H9 (cell line): ENCODE data around the gene GALNT13. TPM values are rescaled to one million over a fixed set of nuclear protein-coding genes. Genes with fewer than 3 reads are reported as not detected.

Experiments used
- DNase-seq: peaks from one replicate; pipeline ENCODE4 v3.0.0-alpha.2; 2017
- H2AFZ ChIP-seq: one replicate; pipeline ENCODE4 v1.6.1; 2013; ENCODE audit warnings: mild to moderate bottlenecking, low read length, control low read depth, moderate library complexity
- H2AK5ac ChIP-seq: 2 replicates; pipeline ENCODE4 v1.6.1; 2013; ENCODE audit warnings: low read length, control low read depth, mixed read lengths; ENCODE audit not compliant: insufficient read length
- H2BK120ac ChIP-seq: one replicate; pipeline ENCODE4 v1.6.1; 2013; ENCODE audit warnings: low read depth, mild to moderate bottlenecking, low read length, control low read depth, inconsistent platforms; ENCODE audit not compliant: poor library complexity, severe bottlenecking
- H2BK12ac ChIP-seq: 2 replicates; pipeline ENCODE4 v1.6.1; 2013; ENCODE audit warnings: low read length, control low read depth, mixed read lengths, low read depth; ENCODE audit not compliant: insufficient read length
- H2BK15ac ChIP-seq: 2 replicates; pipeline ENCODE4 v1.6.1; 2013; ENCODE audit warnings: low read depth, low read length, control low read depth
- H2BK20ac ChIP-seq: one replicate; pipeline ENCODE4 v1.6.1; 2013; ENCODE audit warnings: low read depth, mild to moderate bottlenecking, low read length, control low read depth, inconsistent platforms; ENCODE audit not compliant: poor library complexity, severe bottlenecking
- H2BK5ac ChIP-seq: 2 replicates; pipeline ENCODE4 v1.6.1; 2013; ENCODE audit warnings: low read length, control low read depth, mixed read lengths; ENCODE audit not compliant: insufficient read length
- H3K14ac ChIP-seq: 2 replicates; pipeline ENCODE4 v1.6.1; 2013; ENCODE audit warnings: low read length, control low read depth; ENCODE audit not compliant: insufficient read depth
- H3K18ac ChIP-seq: 2 replicates; pipeline ENCODE4 v1.6.1; 2013; ENCODE audit warnings: low read depth, mild to moderate bottlenecking, mixed read lengths, low read length, control low read depth; ENCODE audit not compliant: insufficient read length
- H3K23ac ChIP-seq: 2 replicates; pipeline ENCODE4 v1.6.1; 2013; ENCODE audit warnings: low read length, control low read depth, mixed read lengths, low read depth; ENCODE audit not compliant: insufficient read length
- H3K23me2 ChIP-seq: 2 replicates; pipeline ENCODE4 v1.6.1; 2013; ENCODE audit warnings: low read depth, mild to moderate bottlenecking, mixed read lengths, low read length, control low read depth; ENCODE audit not compliant: insufficient read length, poor library complexity, severe bottlenecking
- H3K27ac ChIP-seq: 2 replicates; pipeline ENCODE4 v1.5.1; 2013; ENCODE audit warnings: low read length, control low read depth, mixed read lengths, low read depth; ENCODE audit not compliant: insufficient read length
- H3K27me3 ChIP-seq: 2 replicates; pipeline ENCODE4 v1.6.1; 2013; ENCODE audit warnings: low read length, control low read depth, inconsistent platforms; ENCODE audit not compliant: insufficient read depth
- H3K4ac ChIP-seq: 2 replicates; pipeline ENCODE4 v1.6.1; 2013; ENCODE audit warnings: low read depth, mild to moderate bottlenecking, control low read depth, inconsistent platforms, low read length, moderate library complexity
- H3K4me1 ChIP-seq: 2 replicates; pipeline ENCODE4 v1.6.1; 2013; ENCODE audit warnings: low read length, control low read depth, inconsistent platforms; ENCODE audit not compliant: insufficient read depth
- H3K4me2 ChIP-seq: 2 replicates; pipeline ENCODE4 v1.6.1; 2013; ENCODE audit warnings: low read length, control low read depth, mixed read lengths; ENCODE audit not compliant: insufficient read length, insufficient read depth
- H3K56ac ChIP-seq: 2 replicates; pipeline ENCODE4 v1.6.1; 2013; ENCODE audit warnings: low read depth, mild to moderate bottlenecking, mixed read lengths, low read length, control low read depth; ENCODE audit not compliant: insufficient read length
- H3K79me1 ChIP-seq: 2 replicates; pipeline ENCODE4 v1.6.1; 2013; ENCODE audit warnings: low read depth, mild to moderate bottlenecking, moderate library complexity, low read length, control low read depth, inconsistent platforms; ENCODE audit not compliant: insufficient read depth, poor library complexity, severe bottlenecking
- H3K79me2 ChIP-seq: 2 replicates; pipeline ENCODE4 v1.6.1; 2013; ENCODE audit warnings: low read length, control low read depth, inconsistent platforms; ENCODE audit not compliant: insufficient read depth
- H3K9ac ChIP-seq: 2 replicates; pipeline ENCODE4 v1.6.1; 2013; ENCODE audit warnings: low read length, control low read depth, mixed read lengths; ENCODE audit not compliant: insufficient read length; ENCODE audit errors: extremely low read depth
- H3K9me3 ChIP-seq: one replicate; pipeline ENCODE4 v1.6.1; 2013; ENCODE audit warnings: low read depth, low read length, inconsistent platforms; ENCODE audit not compliant: control insufficient read depth
- H3T11ph ChIP-seq: one replicate; pipeline ENCODE4 v1.6.1; 2013; ENCODE audit warnings: mild to moderate bottlenecking, low read length, control low read depth, inconsistent platforms
- H4K20me1 ChIP-seq: one replicate; pipeline ENCODE4 v1.6.1; 2013; ENCODE audit not compliant: control insufficient read depth, insufficient read length, insufficient read depth
- H4K5ac ChIP-seq: 2 replicates; pipeline ENCODE4 v1.6.1; 2013; ENCODE audit warnings: low read depth, mild to moderate bottlenecking, mixed read lengths, low read length, control low read depth; ENCODE audit not compliant: insufficient read length
- H4K8ac ChIP-seq: replicated peaks from 2 replicates; pipeline ENCODE4 v1.6.1; 2013; ENCODE audit warnings: low read length, control low read depth, mixed read lengths, low read depth; ENCODE audit not compliant: insufficient read length
- H4K91ac ChIP-seq: 2 replicates; pipeline ENCODE4 v1.6.1; 2013; ENCODE audit warnings: low read depth, mild to moderate bottlenecking, moderate library complexity, mixed read lengths, low read length, control low read depth; ENCODE audit not compliant: insufficient read length
- H3K27ac Mint-ChIP-seq, 3 experiments: 2 replicates in 2 of 3; 3 replicates in 1 of 3; pipeline ENCODE4 v1.8.0; 2020 to 2021; ENCODE audit warnings: mixed read lengths in 3 of 3, mild to moderate bottlenecking in 1 of 3, moderate library complexity in 1 of 3
- H3K27me3 Mint-ChIP-seq: 2 replicates; pipeline ENCODE4 v1.8.0; 2021; ENCODE audit warnings: low read depth, mild to moderate bottlenecking, moderate library complexity, mixed read lengths
- H3K36me3 Mint-ChIP-seq, 3 experiments: 2 replicates in 2 of 3; 3 replicates in 1 of 3; pipeline ENCODE4 v1.8.0; 2020 to 2021; ENCODE audit warnings: low read depth in 3 of 3, mixed read lengths in 3 of 3; ENCODE audit not compliant: insufficient read depth in 1 of 3
- H3K4me1 Mint-ChIP-seq, 2 experiments: 2 replicates each; pipeline ENCODE4 v1.8.0; 2020; ENCODE audit warnings: mixed read lengths in 2 of 2
- H3K4me3 Mint-ChIP-seq, 2 experiments: 2 replicates in 1 of 2; 3 replicates in 1 of 2; pipeline ENCODE4 v1.8.0; 2020 to 2021; ENCODE audit warnings: mild to moderate bottlenecking in 2 of 2, mixed read lengths in 2 of 2, moderate library complexity in 1 of 2
- H3K9me3 Mint-ChIP-seq, 2 experiments: 2 replicates in 1 of 2; 3 replicates in 1 of 2; pipeline ENCODE4 v1.8.0; 2020; ENCODE audit warnings: mild to moderate bottlenecking in 2 of 2, mixed read lengths in 2 of 2, moderate library complexity in 1 of 2
- CTCF ChIP-seq: fragments of 200-600 bp; sonication (generic); conservative IDR thresholded peaks from 3 replicates; pipeline ENCODE4 v1.8.0; 2021; ENCODE audit warnings: antibody characterized with exemption, mild to moderate bottlenecking
- WGBS: extraction: QIAGEN DNeasy Blood & Tissue Kit; methylation state at CpG from one replicate; pipeline ENCODE4 v1.1.7; 2013; ENCODE audit warnings: missing lambda C conversion rate, low lambda C conversion rate, mixed read lengths; ENCODE audit not compliant: insufficient read length; ENCODE audit errors: extremely low coverage; 5-methylcytosine and 5-hydroxymethylcytosine counted together
- total RNA-seq: library from RNA; stranded (reverse); gene quantifications from 2 replicates; pipeline ENCODE4 v1.2.1, GENCODE V29; 2021

The GALNT13 gene
- total RNA-seq, 1 experiment from 2014 or later = 6.6 TPM

- Histone ChIP-seq H4K91ac (no peak overlapping the region), H3K9ac (no peak overlapping the region), H3T11ph (no peak overlapping the region), H4K5ac (no peak overlapping the region), H2AFZ (no peak overlapping the region), H3K4me2 (no peak overlapping the region), H4K20me1 (no peaks in the 10 kb centered on the region), H3K79me2 (no peaks in the 10 kb centered on the region), H3K4ac (no peak overlapping the region), H3K18ac (no peak overlapping the region), H2AK5ac (no peak overlapping the region), H3K23me2 (no peaks in the 10 kb centered on the region), H3K9me3 (no peaks in the 10 kb centered on the region), H2BK20ac (no peak overlapping the region), H4K8ac (no peak overlapping the region), H3K23ac (no peak overlapping the region), H2BK5ac (no peak overlapping the region), H3K79me1 (no peaks in the 10 kb centered on the region), H3K4me1 (no peaks in the 10 kb centered on the region), H3K27ac (no peak overlapping the region), H3K27me3 (no peaks in the 10 kb centered on the region), H3K56ac (no peak overlapping the region), H2BK12ac (no peak overlapping the region), H2BK15ac (no peak overlapping the region), H2BK120ac (no peak overlapping the region), H3K14ac (no peak overlapping the region)
- no CpG with 5 or more reads among the region's 2 CpGs for WGBS
- no peak for DNase-seq
- Mint-ChIP-seq H3K4me1 (peaks cover 0 to 3% of the 10 kb centered on the region in 2 experiments; a peak in 1 of 4 replicates), H3K27me3 (no peaks in the 10 kb centered on the region), H3K27ac (no peak overlapping the region), H3K4me3 (no peak overlapping the region), H3K9me3 (no peaks in the 10 kb centered on the region), H3K36me3 (no peaks in the 10 kb centered on the region)
- no peak for TF ChIP-seq CTCF
These were observed 489.6 kb downstream of the GALNT13 start for GRCh38 chr2:154361276-154361675.
